Activated T-cell treated with anti-CD3 and anti-CD28 coated beads, Interleukin-2, amount 50 U/mL, for 1 hour (primary cell): Measurements from ENCODE around the gene TGFA.

Experiments used
- DNase-seq: peaks from one replicate; pipeline ENCODE4 v3.0.0-alpha.2; 2020

The TGFA gene

GRCh38 chr2:70553584-70554337 is at the start of gene TGFA:
Gene TGFA (minus strand): TSS chr2:70553826. CDS start chr2:70553767, 59 bp downstream.
- DNase-seq = peak; percentile 80

- DNase-seq = no peak
These were observed 49.4 kb upstream of the TGFA start for GRCh38 chr2:70603066-70603465.

GRCh38 chr2:70598197-70598596 is 44.6 kb upstream of the TGFA start:
- no peak for DNase-seq

- DNase-seq = no peak
These were observed 43.1 kb upstream of the TGFA start for GRCh38 chr2:70596739-70597138.

- no peak for DNase-seq
These were observed 42.7 kb upstream of the TGFA start for GRCh38 chr2:70596293-70596692.

GRCh38 chr2:70583091-70583490 is 29.5 kb upstream of the TGFA start:
- DNase-seq = no peak

DNA sequence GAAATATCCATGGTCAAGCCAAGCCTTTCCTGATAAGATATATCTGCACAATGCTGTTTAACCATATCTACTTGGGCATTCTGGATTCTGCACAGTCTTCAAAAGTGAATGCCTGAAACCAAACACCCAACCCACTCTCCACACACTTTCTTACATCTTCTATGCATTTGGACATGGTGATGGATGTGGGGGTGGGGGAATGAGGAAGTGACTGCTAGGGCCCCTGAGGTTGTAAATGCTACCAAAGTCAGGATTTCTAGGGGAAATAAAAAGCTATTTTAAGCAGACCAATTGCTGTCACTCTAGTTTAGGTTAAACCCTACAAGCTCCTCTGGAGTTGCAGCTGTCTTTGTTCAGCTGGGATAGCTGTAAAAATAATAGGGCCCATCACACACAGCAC is 26.7 kb upstream of the TGFA start:
- no peak for DNase-seq

- no peak for DNase-seq
These were observed 21.0 kb upstream of the TGFA start for GRCh38 chr2:70574618-70575017.

DNA sequence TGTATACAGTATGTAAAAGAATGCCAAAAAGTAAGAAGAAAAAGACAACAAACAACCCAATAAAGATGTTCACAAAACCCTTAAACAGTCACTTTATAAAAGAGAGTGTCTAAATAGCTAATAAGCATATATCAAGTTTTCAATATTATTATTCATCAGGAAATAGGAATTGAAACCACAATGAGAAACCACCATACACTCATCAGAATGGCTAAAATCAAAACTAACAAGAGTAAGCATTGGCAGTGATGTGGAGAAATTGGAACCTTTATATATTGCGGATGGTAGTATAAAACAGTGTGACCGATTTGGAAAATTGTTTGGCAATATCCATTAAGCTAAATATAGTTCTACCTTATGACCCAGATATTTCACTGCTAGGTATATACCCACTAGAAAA is 20.5 kb upstream of the TGFA start:
- DNase-seq = no peak

DNA sequence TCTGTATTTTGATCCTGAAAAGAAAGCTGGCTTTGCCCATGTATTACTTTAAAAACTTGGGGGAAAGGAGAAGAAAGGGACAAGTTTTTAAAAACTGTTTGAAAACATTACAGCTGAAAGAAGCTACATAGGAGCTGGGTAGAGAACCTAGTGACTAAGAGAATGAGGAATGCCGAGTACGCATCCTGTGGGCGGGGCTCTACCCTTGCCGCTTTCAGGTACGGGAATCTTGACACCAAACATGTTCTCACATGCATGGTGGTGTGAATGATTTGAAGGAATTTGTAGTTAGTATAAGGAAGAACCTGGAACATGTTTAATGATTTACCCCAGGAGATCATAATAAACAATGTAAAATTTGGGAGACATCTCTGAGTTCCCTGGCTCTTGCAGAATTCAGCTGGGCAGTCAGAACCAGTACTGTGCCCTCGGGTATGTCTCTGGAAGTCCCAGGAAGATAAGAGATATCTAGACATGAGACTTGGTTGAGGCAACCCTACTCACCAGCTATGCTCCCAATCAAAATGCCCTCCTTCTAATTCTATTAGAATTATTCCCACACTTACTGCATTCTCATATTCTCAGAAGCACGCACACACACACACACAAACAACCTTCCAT is 16.5 kb upstream of the TGFA start:
- DNase-seq = no peak

DNA sequence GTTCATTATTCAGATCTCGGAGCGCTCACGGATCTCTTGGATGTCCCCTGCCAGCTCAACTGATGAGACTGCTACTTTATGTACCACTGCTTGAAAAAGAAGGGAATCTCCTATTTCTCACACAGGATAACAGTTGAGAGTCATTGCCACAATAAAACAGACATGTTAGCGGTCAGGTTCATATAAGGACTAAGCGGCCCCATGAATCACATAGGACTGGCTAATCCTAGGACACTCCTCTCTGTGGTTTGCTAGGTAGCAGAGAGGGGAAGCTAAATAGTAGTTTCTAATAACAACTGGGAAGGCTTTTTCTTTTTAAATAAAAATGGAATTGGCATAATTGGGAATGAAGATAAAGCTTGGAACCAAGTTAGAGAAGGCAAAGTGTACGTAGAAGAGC is 15.9 kb upstream of the TGFA start:
- DNase-seq = no peak

GRCh38 chr2:70566906-70567305 is 13.3 kb upstream of the TGFA start:
- no peak for DNase-seq

DNA sequence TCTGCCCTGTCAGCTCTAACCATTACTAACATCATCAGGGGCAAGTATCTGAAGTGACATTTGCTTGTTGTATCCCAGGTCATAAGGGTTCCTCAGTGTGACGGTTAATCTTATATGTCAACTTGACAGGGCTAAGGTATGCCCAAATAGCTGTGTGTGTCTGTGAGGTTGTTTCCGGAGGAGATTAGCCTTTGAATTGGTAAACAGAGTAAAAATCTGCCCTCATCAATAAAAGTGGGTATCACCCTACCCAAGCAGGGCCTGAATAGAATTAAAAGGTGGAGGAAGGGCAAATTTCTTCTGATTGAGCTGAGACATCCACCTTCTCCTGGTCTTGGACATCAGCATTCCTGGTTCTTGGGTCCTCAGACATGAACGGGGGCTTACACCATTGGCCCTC is 12.8 kb upstream of the TGFA start:
- no peak for DNase-seq

- DNase-seq = no peak
These were observed 11.6 kb upstream of the TGFA start for GRCh38 chr2:70565039-70565731.

DNA sequence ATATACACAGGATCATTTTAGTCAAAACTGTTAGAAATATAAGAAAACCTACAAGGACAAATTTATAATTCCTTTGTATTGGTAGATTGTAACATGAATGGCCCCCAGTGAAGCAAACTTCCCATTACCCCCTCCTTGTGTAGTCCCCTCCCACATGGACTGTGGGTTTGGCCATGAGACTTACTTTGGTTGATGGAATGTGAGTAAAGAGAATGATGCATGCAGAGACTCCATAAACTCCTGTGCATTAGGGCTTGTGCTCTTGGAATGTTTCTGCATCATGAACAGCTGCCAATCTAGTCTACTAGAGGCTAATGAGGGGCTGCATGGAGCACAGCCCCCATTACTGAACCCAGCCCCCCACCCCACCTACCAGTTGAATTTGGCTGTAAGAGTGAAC is 8.3 kb upstream of the TGFA start:
- no peak for DNase-seq

DNA sequence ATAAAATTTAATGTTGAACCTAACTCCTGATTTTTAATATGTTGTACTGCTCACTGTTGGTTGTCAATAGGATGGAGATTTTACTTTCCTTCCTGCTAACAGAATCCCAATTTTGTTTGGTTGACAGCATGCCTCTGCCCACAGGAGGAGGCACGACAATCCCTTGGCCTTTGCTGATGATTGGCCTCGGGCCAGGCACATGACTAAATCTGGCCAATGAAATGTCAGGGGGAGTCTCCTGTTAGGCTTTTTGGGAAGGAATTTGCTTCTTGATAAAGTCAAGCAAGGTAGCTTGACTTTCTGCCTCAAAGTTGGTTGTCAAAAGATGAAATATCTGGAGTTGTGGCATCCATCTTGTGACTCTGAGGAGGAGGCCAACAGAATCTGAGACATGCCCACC is 6.8 kb upstream of the TGFA start:
- DNase-seq = no peak

GRCh38 chr2:70560040-70560439 is 6.4 kb upstream of the TGFA start:
- no peak for DNase-seq

DNA sequence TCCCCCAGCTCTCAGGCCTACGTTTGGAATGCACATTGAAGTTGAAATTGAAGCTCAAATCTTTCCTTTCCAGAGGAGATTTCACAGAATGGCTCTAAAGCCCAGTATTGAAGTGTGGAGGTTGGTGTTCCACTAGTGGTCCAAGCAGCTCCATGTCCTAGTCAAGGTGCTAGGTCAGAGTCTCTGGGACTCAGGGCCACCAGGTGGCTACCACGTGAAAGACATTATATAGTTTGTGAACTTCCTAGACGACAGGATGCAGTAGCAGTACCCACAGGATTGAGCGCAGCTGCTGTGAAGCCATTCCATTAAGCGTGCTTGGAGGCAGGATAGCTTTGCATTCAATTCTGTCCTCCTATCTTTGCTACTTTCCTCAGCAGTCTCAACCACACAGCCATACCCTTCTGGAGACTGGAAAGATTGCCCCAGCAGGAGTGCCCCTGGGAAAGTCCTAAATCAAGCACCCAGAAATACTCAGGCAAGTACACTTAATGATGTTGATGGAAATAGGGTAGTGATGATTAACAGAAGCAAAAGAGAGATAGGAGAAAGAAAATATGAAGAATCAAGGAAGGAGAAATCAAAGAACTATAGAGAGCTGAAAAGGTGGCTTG is 4.7 kb upstream of the TGFA start:
- no peak for DNase-seq

DNA sequence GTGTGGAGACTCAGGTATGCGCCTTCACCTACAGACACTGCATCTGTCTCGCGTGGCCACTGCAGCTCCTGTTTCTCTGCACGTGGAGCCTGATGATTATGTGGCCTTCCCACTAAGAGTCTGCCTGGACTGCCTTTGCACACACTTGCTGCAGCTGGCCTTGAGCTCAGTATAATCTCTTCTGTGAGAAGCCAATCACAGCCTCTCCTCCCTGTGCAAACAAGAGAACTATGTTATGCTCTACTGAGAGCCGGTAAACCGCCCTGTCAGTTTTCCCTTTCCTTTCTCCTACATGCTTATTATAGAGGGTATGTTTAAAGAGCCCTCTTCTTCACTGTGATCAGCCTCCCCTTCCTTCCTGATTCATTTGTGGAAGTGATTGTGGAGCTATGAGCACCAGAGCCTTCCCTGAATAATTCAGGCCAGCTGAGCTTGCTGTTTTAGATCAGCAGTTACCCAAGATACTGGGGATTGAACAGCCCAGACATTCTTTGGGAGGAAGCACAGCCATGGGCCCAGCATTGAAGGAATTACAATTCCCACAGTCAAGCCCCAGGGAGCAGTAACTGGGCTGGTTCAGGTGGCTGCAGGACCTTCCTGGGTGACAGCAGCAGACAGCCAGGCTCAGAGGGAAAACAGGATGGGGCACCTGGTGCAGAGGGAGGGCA is 3.7 kb upstream of the TGFA start:
- no peak for DNase-seq

DNA sequence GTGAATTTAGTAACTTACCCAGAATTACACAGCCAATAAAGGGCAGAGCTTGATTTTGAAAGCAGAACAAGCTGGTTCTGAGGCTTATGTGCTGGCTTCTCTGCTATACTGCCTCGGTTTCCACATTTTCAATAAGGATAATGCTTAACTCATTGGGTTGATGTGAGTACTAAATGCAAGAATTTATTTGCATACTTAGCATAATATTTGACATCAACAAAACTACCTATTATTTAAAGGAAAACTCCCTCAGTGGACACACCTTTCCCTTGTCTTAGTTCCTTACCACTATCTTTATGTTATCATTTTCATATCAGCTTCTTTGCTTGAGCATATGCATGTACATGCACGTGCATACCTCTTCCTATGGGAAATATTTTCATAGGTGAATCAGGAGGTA is 3.0 kb upstream of the TGFA start:
- no peak for DNase-seq

GRCh38 chr2:70554338-70554892 is 789 bp upstream of the TGFA start:
- DNase-seq = peak; percentile 19

DNA sequence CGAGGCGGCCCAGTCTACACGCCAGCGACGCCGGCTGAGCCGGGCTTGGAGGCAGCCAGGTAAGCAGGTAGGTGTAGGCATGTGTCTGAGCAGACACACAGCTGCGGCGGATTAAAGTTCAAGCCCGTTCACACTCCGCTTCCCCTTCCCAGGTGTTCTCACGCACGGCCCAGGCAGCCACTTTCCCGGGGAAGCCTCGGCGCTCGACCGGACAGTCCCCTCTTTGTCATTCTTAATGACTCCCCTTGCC is 367 bp downstream of the TGFA start:
- no peak for DNase-seq
